MG63 (cell line): Measurements from ENCODE around the gene COL9A3. TPM values are rescaled to one million over a fixed set of nuclear protein-coding genes. Genes with fewer than 3 reads are reported as not detected.
"Not testable (repeated sequence)": the region's sequence is repeated elsewhere in the genome, so short reads cannot be mapped to it uniquely, and the experiment has no call there.

Experiments
- DNase-seq: peaks from one replicate; pipeline ENCODE4 v3.0.0-alpha.2; 2020
- H3K27me3 ChIP-seq: fragments of 250-450 bp; sonication (Bioruptor Pico); 2 replicates; pipeline ENCODE4 v1.5.1; 2020; ENCODE audit warnings: mild to moderate bottlenecking, moderate library complexity
- H3K36me3 ChIP-seq: fragments of 250-450 bp; sonication (Bioruptor Pico); 2 replicates; pipeline ENCODE4 v1.5.1; 2020; ENCODE audit warnings: mild to moderate bottlenecking, moderate library complexity
- H3K4me3 ChIP-seq: fragments of 250-450 bp; sonication (Bioruptor Pico); 2 replicates; pipeline ENCODE4 v1.5.1; 2020; ENCODE audit warnings: mild to moderate bottlenecking, moderate library complexity
- H3K9me3 ChIP-seq: fragments of 250-450 bp; sonication (Bioruptor Pico); 2 replicates; pipeline ENCODE4 v1.5.1; 2020; ENCODE audit warnings: mild to moderate bottlenecking, moderate library complexity
- total RNA-seq: library from RNA; depleted of rRNA; stranded (reverse); fragments of >200 nt; shearing (Covaris generic); gene quantifications from 2 replicates; pipeline ENCODE4 v1.2.3, GENCODE V29; 2014; ENCODE audit warnings: low replicate concordance

Gene COL9A3
- total RNA-seq, 1 experiment from 2014 or later: 2.8 TPM

GRCh38 chr20:62872184-62872847 lies 55.5 kb downstream of the COL9A3 start:
- H3K9me3 ChIP-seq: no peaks in the 10 kb centered on the region; the same call in 1 of the 2 replicates
- H3K36me3 ChIP-seq: no peaks in the 10 kb centered on the region
- H3K4me3 ChIP-seq: no peak overlapping the region
- H3K27me3 ChIP-seq: no peaks in the 10 kb centered on the region
- DNase-seq: no peak

GRCh38 chr20:62872862-62873261 lies 56.0 kb downstream of the COL9A3 start:
- Histone ChIP-seq H3K36me3 (no peaks in the 10 kb centered on the region), H3K9me3 (no peaks in the 10 kb centered on the region; the same call in 1 of the 2 replicates), H3K27me3 (no peaks in the 10 kb centered on the region), H3K4me3 (no peak overlapping the region)
- DNase-seq: no peak

DNA sequence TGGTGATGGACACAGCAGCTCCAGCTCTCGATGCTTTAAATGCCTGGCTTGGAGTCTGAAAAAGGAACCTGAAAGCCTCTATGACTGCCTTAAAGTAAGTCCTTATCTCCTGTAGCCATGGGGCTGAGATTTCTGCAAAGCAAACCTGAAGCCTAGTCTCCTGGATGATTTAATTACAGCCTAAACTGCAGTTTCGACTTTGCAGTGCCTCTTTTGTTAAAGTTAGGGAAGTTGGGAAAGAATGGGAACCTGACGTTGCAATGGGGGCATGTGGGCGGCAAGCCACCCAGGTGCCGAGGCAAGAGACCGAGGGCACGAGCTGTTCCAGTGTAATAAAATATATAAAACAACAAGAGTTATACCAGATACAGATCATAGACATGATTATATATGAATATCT lies 56.4 kb downstream of the COL9A3 start:
- Histone ChIP-seq H3K4me3 (no peak overlapping the region), H3K27me3 (no peaks in the 10 kb centered on the region), H3K9me3 (no peaks in the 10 kb centered on the region; the same call in 1 of the 2 replicates), H3K36me3 (no peaks in the 10 kb centered on the region)
- no peak for DNase-seq

GRCh38 chr20:62873681-62874031 lies 56.8 kb downstream of the COL9A3 start:
- not testable (repeated sequence) for H3K27me3 ChIP-seq, H3K4me3 ChIP-seq, H3K9me3 ChIP-seq, H3K36me3 ChIP-seq
- peak; percentile 59 for DNase-seq

DNA sequence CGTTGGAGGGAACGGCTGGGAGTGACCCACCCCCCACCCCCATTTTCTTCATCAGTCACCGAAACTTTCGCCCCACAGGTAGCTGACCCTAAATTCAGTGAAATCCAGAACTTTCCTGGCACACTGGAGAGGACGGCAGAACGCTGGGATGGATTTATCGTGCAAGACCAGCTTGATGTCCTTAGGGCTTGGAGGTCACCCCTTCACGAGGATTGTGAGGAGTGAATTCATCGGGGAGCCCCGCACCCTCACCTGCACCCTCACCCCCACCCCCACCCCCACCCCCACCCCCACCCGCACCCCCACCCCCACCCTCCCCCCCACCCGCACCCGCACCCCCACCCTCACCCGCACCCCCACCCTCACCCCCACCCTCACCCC lies 58.1 kb downstream of the COL9A3 start:
- H3K36me3 ChIP-seq: peaks cover 4% of the 10 kb centered on the region
- DNase-seq: no peak
- H3K4me3 ChIP-seq: no peak overlapping the region

DNA sequence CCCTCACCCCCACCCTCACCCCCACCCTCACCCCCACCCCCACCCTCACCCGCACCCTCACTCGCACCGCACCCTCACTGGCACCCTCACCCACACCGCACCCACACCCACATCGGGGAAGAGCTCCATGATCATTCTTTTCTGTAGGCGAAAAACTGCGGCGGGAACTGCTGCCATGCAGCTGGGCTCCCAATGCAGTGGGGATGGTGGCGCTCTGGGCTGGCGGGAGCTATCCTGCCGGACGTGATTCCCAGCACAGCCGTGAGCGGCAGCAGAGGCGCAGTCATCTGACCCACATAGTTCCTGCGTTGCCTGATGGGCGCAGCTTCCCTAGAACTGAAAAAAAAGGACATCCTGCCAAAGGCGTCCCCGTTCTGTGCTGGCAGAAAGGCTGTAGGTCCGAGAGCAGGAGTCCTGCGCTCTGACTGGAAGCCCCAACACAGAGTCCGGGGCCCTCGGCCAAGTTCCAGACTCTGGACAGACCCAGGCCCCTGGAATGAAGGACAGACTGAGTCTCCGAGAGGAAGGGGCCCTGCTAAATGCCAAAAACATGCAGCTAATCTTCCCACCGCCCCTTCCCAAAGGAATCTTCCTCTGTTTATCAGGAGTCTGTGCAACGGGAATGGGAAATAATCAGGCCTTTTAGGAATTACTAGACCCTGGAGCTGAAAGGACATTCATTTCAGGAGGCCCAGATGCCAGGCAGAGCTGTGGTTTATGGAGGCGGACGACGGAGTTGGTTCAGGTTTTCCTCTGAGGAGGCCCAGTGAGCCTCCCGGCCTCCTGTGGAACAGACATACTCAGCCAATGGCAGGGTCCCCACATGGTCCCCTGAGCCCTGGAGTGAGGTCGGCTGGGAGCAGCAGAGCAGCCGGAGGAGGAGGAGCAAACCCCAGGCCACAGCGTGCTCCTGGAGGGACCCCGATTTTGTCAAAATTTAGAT lies 58.8 kb downstream of the COL9A3 start:
- no peaks in the 10 kb centered on the region for H3K9me3 ChIP-seq
- peak; percentile 93 for DNase-seq
- no peaks in the 10 kb centered on the region for H3K27me3 ChIP-seq
- H3K36me3 ChIP-seq: peaks cover 11% of the 10 kb centered on the region
- H3K4me3 ChIP-seq: peak overlapping the region; percentile 31

More for the DNA sequence above, 58.1 kb downstream of the COL9A3 start:
- no peaks in the 10 kb centered on the region for H3K27me3 ChIP-seq
- H3K9me3 ChIP-seq: no peaks in the 10 kb centered on the region; the same call in 1 of the 2 replicates

- no peak for DNase-seq
- H3K27me3 ChIP-seq: no peaks in the 10 kb centered on the region
- H3K9me3 ChIP-seq: no peaks in the 10 kb centered on the region
- H3K36me3 ChIP-seq: peaks cover 19% of the 10 kb centered on the region
- H3K4me3 ChIP-seq: no peak overlapping the region
Measured at GRCh38 chr20:62876501-62876901, 59.7 kb downstream of the COL9A3 start.

GRCh38 chr20:62876902-62877816 lies 60.3 kb downstream of the COL9A3 start:
- peaks cover 20% of the 10 kb centered on the region for H3K36me3 ChIP-seq
- H3K4me3 ChIP-seq: no peak overlapping the region
- no peaks in the 10 kb centered on the region for H3K27me3 ChIP-seq
- no peak for DNase-seq
- no peaks in the 10 kb centered on the region for H3K9me3 ChIP-seq

DNA sequence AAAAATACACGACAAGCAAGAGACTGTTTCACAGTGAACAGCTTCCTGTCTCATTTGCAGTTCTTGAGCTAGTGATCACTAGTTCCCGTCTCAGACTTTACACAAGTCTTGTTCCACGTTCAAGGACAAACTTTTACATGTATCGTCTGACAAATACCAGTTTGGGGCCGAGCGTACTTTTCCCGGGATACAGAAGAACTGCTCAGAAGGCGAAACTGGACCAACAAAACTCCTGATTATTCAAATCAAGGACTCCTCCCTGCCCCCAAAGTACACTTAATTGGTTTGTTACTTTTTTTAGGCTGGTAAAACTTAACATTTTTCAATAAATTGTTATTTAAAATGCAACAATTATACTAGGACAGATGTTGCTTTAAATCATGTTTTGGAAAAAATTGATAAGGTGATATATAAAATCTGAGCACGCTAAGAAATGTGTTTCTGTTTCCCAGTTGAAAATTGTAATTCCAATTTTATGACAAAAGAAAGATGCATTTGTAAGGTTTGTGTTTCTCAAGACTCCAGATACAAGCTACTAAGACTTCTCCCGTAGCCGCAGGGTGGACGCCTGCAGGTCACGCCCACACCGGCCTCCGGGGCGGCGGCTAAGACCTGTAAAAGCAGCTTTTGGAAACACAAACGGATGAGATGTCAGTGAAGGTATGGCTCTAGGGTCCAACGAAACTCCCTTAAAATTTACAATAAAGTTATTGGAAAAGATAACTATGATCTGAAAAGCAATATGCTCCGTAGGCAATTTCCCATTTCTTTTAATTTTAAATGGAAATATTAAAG lies 61.6 kb downstream of the COL9A3 start:
- Histone ChIP-seq H3K4me3 (no peak overlapping the region), H3K9me3 (no peaks in the 10 kb centered on the region)
- no peak for DNase-seq

DNA sequence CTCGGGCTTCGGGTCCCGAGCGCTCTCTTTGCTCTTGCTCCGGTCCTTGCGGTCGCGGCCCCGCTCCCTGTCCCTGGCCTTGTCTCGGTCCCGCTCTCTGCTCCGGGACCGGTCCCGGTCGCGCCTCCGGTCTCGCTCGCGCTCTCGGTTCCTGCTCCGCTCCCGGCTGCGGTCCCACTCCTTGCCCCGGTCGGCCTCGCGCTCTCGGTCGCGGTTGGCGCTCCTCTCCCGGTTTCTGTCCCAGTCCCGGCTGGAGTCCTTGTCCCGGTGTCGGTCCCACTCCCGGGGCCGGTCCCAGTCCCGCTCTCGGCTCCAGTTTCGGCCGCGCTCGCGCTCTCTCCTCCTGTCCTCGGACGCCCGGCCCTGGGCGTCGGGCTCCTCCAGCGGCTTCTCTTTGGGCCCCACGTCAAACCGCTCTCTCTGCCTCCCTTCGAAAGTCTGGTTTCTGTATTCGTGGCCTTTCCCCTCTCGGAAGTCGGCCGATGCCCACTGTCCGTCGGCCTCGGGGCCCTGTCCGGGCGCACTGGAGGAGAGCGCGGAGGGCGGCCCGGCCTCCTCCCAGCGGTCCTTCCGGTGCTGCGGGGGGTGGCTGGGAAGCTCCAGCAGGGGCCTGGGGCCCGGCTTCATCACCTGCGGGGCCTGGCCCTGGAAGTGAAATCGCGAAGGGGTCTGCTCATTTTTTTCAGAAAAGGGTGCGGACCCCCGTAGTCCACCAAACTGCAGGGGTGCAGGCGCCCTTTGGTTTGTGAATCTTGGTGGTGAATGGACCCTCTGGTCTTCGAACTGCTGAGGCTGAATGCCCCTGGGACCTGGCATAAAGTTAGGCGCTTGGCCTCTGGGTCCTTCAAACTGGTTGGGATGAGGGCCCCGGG lies 62.7 kb downstream of the COL9A3 start:
- no peak for DNase-seq
- Histone ChIP-seq H3K9me3 (no peaks in the 10 kb centered on the region), H3K4me3 (no peak overlapping the region), H3K27me3 (no peaks in the 10 kb centered on the region), H3K36me3 (peaks cover 20% of the 10 kb centered on the region)

More for the DNA sequence above, 61.6 kb downstream of the COL9A3 start:
- no peaks in the 10 kb centered on the region for H3K27me3 ChIP-seq
- peaks cover 20% of the 10 kb centered on the region for H3K36me3 ChIP-seq

GRCh38 chr20:62880147-62880934 lies 63.5 kb downstream of the COL9A3 start:
- Histone ChIP-seq H3K4me3 (no peak overlapping the region), H3K9me3 (no peaks in the 10 kb centered on the region), H3K27me3 (no peaks in the 10 kb centered on the region), H3K36me3 (peaks cover 20% of the 10 kb centered on the region)
- no peak for DNase-seq

DNA sequence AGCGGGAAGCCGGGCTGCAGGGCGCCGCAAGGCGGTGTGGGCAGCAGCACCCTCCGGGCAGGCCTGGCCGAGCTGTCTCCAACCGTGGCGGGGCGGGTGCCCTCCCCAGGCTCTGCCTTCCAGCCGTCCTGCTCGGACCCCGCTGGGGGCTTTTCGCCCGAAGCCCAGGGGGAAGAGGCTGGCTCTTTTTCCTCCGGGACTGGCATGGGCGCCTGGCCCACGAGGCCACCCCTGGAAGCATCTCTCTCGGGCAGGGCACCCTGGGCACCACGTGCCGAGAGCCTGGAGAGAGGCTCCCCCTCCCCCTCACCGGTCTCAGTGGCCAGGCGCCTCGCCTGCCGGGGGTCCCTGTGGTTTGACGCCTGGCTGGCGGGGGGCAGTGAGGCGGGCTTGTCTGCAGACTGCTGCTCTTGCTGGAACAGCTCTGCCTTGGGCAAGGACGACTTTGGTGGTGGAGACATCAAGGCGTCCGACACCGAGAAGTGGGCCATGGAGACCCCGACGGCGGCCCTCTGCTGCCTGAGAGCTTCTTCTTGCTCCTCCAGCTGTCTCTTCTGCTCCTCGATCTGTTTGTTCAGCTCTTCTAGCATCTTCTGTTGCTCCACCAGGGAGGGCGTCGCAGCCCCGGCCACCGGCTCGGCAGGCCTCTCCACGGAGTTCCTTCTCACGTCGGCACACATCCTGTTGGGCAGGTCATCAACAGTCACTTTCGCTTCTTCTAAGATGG lies 64.2 kb downstream of the COL9A3 start:
- no peak overlapping the region for H3K4me3 ChIP-seq
- H3K9me3 ChIP-seq: no peaks in the 10 kb centered on the region
- H3K27me3 ChIP-seq: no peaks in the 10 kb centered on the region
- H3K36me3 ChIP-seq: peaks cover 28% of the 10 kb centered on the region
- DNase-seq: no peak

DNA sequence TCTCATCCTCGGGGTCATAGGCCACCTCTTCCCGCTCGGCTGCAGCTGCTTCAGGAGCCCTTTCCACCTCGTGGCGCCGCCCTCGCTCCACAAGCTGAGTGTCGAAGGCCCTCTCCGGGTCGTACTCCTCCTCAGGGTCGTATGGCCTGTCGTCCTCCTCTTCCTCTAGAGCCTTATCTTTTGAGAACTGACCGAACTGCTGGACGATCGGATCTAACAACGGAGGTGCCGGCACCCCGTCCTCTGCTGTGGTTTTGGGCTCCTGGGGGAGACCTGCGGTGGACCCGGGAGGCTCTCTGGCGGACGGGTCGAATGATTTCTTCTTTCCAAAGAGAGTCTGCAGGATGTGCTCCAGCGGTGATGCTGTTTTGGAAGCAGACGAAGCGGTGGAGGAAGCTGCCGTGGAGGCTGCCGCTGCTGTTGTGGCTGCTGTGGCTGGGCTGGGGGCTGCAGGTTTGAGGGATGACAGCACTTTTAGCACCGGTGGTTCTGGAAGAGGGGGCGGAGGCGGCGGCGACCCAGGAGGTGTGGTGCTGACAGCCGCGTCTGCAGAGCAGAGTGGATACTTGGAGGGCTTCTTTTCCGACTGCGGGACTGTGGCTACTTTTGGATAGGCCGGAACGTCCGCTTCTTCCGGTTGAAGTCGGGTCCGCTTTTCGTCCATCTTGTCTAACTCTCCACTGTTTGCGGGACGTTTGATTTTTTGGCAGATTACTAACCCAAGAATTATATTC lies 65.0 kb downstream of the COL9A3 start:
- H3K9me3 ChIP-seq: no peaks in the 10 kb centered on the region
- no peak overlapping the region for H3K4me3 ChIP-seq
- peaks cover 35% of the 10 kb centered on the region for H3K36me3 ChIP-seq
- no peaks in the 10 kb centered on the region for H3K27me3 ChIP-seq
- DNase-seq: no peak
